Ishikawa (cell line): ENCODE data around the gene LIMK2.

Experiments used
- CEBPB ChIP-seq: IDR thresholded peaks from 2 replicates; pipeline ENCODE4 v1.6.1; 2012
- CREB1 ChIP-seq: IDR thresholded peaks from 2 replicates; pipeline ENCODE4 v1.6.1; 2012; ENCODE audit warnings: low read depth
- EGR1 ChIP-seq: IDR thresholded peaks from 2 replicates; pipeline ENCODE4 v1.6.1; 2012
- EP300 ChIP-seq: IDR thresholded peaks from 2 replicates; pipeline ENCODE4 v1.6.1; 2012; ENCODE audit warnings: borderline replicate concordance
- FOXM1 ChIP-seq: IDR thresholded peaks from 2 replicates; pipeline ENCODE4 v1.6.1; 2012; ENCODE audit warnings: low read depth, borderline replicate concordance
- MAX ChIP-seq: IDR thresholded peaks from 2 replicates; pipeline ENCODE4 v1.6.1; 2012
- NFIC ChIP-seq: IDR thresholded peaks from 2 replicates; pipeline ENCODE4 v1.6.1; 2012
- RAD21 ChIP-seq: IDR thresholded peaks from 2 replicates; pipeline ENCODE4 v1.6.1; 2012; ENCODE audit warnings: low read depth
- REST ChIP-seq: IDR thresholded peaks from 2 replicates; pipeline ENCODE4 v1.6.1; 2012; ENCODE audit warnings: low read depth, mild to moderate bottlenecking
- TAF1 ChIP-seq: IDR thresholded peaks from 2 replicates; pipeline ENCODE4 v1.6.1; 2012; ENCODE audit warnings: low read depth, mild to moderate bottlenecking
- TCF12 ChIP-seq: IDR thresholded peaks from 2 replicates; pipeline ENCODE4 v1.6.1; 2012; ENCODE audit warnings: low read depth
- TEAD4 ChIP-seq: IDR thresholded peaks from 2 replicates; pipeline ENCODE4 v1.6.1; 2012
- YY1 ChIP-seq: IDR thresholded peaks from 2 replicates; pipeline ENCODE4 v1.6.1; 2012; ENCODE audit warnings: low read depth
- ZBTB7A ChIP-seq: IDR thresholded peaks from 2 replicates; pipeline ENCODE4 v1.6.1; 2012; ENCODE audit warnings: low read depth
- TF ChIP-seq, protein P1 (sequence below): IDR thresholded peaks from 2 replicates; pipeline ENCODE4 v1.6.1; 2012

LIMK2 gene

DNA sequence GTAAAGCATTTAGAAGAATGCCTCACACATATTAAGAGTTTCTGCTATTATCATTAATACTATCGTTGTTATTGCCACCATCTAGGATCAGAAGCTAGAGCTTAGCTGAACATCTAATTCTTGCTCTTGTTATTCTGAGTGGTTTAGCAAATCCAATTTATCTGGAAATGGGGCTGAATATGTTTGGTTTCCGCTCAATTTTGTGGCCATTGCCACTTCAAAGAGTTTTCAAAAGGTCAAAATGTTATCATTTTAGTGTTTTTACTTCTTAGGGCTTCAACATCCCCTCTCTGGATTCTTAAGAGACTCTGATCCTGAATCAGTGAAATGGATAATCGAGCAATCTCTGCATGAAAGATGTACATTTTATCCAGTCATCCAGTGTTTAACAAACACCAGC lies 90.4 kb downstream of the LIMK2 start:
- no peak for TF ChIP-seq EP300
- no peak for TF ChIP-seq TEAD4
- TF ChIP-seq TAF1: no peak
- TF ChIP-seq YY1: no peak
- no peak for TF ChIP-seq RAD21
- no peak for TF ChIP-seq CREB1
- TF ChIP-seq, protein P1, sequence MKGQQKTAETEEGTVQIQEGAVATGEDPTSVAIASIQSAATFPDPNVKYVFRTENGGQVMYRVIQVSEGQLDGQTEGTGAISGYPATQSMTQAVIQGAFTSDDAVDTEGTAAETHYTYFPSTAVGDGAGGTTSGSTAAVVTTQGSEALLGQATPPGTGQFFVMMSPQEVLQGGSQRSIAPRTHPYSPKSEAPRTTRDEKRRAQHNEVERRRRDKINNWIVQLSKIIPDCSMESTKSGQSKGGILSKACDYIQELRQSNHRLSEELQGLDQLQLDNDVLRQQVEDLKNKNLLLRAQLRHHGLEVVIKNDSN: no peak
- TF ChIP-seq ZBTB7A: no peak
- no peak for TF ChIP-seq MAX
- no peak for TF ChIP-seq EGR1
- no peak for TF ChIP-seq CEBPB
- no peak for TF ChIP-seq TCF12

DNA sequence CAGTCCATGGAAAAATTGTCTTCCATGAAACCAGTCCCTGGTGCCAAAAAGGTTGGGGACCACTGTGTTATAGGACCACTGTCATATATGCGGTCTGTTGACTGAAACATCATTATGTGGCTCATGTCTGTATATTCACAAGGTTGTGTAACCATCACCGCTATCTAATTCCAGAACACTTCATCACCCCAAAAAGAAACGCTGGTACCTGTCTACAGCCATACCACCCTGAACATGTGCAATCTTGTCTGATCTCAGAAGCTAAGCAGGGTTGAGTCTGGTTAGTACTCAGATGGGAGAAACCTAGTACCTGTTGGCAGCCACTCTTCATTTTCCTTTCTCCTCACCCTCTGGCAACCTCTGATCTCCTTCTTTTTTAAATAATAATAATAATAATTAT lies 93.1 kb downstream of the LIMK2 start:
- TF ChIP-seq TEAD4 (no peak), CREB1 (no peak), EGR1 (no peak)

GRCh38 chr22:31308181-31308580 lies 96.1 kb downstream of the LIMK2 start:
- TF ChIP-seq NFIC: no peak
- no peak for TF ChIP-seq REST
- TF ChIP-seq YY1: no peak
- TF ChIP-seq TCF12: no peak
- TF ChIP-seq TEAD4: no peak
- TF ChIP-seq FOXM1: no peak

DNA sequence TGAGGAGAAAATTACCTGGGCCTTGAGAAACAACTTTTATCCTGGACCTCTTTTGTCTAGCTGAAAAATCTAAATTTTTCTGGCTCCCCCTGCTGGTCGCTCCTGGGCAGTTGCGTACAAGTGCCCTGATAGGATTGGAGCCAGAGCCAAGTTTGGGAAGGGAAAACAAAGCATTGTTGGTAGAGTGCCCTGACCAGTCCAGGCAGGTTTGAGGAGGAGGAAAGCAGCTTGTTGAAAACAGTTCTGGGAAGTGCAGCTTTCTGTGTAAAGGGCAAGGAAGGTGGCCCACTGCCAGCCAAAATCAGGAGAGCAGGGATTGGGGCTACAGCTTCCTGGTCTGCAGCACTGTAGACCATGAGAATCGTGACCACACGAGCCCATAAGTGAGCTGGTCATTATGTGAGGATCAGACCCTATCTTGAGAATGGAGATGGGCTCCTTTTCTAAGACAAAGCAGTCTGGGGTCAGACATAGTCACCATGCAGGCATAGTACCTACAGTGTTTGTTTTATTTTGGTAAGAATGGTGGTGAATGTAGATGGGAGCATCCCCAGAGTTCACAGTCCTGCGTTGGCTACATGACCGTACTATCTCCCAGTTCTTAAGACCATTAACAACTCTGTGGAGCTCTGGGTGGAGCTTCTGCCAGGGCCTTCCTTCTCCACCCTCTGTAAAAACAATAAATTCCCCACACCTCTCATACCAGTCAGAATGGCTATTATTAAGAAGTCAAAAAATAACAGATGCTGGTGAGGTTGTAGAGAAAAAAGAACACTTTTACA lies 101.5 kb downstream of the LIMK2 start:
- no peak for TF ChIP-seq ZBTB7A
- TF ChIP-seq EP300: peak; percentile 47; the same call in 1 of the 2 replicates
- peak; percentile 90 for TF ChIP-seq NFIC
- TF ChIP-seq MAX: peak; percentile 43; the same call in 1 of the 2 replicates
- no peak for TF ChIP-seq TAF1
- peak; percentile 48; the same call in 1 of the 2 replicates for TF ChIP-seq TEAD4
- TF ChIP-seq, protein P1: peak; percentile 40; the same call in 1 of the 2 replicates
- peak; percentile 78 for TF ChIP-seq TCF12
- TF ChIP-seq RAD21: peak; percentile 73

GRCh38 chr22:31321421-31321820 lies 109.3 kb downstream of the LIMK2 start:
- TF ChIP-seq EP300 (no peak), REST (no peak), CREB1 (no peak)

GRCh38 chr22:31323578-31324550 lies 111.8 kb downstream of the LIMK2 start:
- TF ChIP-seq NFIC (no peak), MAX (no peak), CREB1 (no peak)
